GM19468 (cell line): Measurements from ENCODE around the gene NF1.

Experiments used
- ATAC-seq: cut with Tn5 transposase; IDR thresholded peaks from one replicate; pipeline ENCODE4 v1.9.1; 2021; ENCODE audit warnings: mild to moderate bottlenecking, moderate library complexity, moderate number of reproducible peaks; ENCODE audit not compliant: unreplicated experiment; ENCODE audit errors: extremely low read depth

Gene NF1

DNA sequence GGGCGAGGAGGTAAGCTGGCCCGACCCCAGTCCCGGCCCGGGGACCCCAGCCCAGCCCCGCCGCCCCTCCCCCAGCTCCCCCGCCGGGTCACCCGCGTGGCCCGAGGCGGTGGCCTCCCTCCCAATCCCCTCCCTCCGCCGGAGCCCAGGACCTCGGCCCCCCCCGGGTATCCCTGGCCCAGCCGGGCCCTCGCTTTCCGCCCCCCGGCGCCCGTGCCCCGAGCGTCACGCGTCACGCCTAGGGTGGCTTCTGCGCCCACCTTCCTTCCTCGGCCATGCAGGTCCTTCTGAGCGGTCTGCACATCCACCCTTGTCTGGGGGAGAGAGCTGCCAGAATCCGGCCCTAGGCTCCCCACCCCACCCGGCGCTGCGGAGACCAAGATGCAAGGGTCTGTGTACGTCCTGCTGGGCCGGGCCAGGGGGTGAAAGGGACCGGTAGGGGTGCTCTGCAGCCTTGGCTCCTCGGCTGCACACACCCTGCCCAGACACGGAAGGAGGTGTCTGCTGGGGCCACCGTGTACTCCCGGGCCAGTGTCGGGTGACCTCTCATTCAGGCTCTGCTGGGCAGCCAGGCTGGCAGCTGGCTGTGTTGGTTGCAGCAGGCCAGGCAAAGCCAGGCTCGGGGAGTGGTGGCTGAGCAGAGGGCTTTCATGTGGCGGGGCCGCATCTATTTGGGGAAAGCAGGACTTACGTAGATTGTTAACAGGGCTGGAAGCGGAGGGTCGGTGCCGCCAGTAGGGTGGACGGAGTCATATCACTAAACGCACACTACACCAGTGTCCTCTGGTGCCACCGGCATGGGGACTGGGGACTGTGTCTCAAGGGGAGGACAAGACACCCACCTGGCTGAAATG is 297.5 kb downstream of the NF1 start:
- ATAC-seq = no peak

DNA sequence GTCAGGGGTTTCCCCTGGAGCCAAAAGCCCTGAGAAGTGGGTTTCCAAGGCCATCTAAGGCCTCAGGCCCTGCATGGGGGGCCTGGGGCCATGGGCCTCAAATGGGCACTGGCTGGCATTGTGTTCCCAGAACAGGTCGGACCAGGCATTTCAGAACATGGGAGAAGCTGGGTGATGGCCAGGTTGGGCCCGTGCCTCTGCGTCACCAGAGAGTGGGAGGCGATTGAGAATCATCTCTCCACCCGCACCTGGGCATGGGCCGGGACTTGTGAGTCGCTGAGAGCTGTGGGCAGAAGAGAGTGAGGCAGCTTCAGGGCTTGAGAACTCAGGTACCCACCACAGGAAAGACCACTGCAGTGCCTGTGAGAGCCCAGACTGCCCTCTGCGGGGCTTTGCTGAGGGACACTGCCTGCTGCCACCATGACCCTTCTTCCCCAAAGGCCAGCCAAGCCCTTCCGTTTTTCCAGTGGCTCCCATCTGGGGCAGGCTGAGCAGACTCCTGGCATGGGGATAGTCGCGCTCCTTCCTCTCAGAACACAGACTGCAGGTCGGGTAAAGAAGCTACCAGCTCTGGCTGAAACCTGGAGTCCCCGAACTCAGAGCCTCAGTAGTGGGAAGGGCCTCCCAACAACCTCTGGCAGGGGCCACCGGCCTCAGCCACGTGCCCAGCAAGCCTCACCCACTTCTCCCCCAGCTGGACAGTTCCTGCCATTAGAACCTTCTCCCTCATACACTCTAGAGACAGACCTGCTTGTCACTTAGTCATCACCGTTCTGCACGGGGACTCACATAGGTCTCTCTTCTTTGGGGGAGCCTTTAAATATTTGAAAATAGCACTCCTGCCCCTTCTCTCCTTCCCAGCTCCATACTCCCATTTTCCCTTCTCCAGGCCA is 298.3 kb downstream of the NF1 start:
- no peak for ATAC-seq

DNA sequence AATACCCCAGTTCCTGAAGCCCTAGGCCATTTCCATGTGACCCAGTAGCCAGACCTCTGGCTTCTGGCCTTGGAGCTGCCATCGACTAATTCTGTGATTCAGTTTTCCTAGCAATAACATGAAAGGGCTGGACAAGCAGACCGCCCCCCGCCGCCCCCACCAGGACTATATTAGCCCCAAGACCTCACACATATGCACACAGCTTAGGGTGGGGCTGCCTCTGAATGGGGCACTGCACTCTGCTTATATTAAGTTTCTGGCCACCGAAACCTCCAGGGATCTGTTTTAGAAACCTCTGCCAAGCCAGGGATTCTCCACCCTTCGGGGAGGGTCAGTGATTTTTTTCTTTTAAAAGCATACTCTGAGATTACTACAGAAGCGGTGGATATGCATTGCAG is 299.0 kb downstream of the NF1 start:
- no peak for ATAC-seq

DNA sequence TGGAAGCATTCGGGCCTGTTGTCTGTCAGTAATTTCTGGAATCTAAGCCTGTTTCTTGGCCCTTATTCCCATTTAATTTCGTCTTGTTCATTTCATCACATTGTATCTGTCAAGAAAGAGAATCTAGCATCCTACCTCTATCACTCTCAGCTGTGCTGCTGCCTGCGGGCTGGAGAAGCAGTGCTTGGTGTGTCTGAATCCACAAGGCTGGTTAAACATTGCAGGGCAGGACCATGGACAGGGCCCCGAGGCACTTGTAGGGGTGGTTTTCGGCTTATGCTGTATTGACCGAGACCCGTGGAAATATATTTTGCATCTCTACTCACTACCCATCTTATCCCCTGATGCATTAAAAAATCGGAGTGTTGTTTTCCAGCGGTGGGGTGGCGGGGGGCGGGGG is 299.8 kb downstream of the NF1 start:
- no peak for ATAC-seq

DNA sequence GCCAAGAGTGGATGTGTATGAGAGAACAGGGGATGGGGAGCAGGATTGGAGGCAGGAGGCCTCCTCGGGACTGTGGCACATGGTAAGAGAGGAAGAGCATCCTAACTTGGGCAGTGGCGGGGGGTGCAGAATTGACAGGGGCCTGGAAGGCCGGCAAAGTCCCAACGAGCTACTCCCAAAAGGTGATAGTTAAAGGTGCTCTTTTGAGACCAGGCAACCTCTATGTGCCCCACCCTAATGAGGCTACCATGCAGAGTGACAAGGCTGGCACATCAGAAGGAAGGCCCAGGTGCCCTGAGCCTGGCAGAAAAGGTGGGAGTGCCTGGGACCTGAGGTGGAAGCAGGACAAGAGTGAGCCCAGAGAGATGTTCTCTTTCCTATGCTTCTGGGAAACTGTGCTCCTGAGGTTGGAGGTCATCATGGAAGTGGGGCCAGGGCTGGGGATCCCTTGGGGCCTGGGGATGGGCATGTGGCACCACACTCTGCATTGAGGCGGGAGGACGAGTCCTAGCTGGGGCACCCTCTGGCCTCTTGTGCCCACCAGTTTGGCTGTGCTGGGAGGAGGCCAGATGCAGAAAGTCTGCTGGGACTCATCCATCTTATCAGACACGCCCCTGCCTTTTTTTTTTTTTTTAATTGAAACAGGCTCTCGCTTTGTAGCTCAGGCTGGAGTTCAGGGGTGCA is 302.6 kb downstream of the NF1 start:
- ATAC-seq = no peak

DNA sequence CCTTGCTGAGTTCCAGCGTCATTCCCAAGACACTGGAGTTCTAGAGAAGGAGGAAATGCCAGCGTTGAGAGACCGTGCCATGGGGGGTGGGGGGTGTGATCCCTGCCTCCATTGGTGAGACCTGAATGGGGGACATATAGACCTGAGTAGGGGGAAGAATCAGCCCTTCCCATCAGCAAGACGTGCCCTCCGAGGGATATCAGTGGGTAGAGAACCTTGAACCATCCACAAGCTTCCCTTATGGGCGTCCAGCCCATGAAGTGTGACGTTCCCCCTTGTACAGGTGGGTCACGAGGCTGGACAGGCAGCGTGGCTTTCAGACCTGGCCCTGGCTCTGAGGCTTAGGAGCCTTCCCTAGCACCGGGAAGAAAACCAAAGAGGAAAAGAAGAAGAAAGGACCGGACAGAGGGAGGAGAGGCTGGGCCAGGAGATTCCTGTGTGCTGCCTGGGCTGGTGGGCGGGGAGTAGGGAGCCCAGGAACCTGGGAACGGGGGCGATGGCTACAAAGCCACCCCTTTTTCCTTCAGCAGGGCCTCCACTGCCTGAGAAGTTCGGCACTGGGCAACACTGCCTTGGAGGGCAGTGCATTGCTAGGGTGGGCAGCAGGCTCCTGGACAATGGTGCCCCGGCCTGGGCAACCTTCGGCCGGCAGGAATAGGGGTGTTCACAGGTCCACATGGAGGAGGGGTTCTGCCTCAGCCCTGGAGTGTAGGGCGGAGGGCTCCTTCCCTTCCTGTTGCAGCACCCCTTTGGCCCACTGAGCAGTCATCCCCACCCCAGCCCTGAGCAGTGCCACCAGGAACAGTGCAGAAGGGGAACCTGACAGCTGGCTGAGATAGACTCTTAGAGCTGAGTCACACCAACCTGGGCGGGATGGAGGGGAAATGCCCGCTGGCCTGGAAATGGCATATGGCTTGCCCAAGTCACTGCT is 303.9 kb downstream of the NF1 start:
- ATAC-seq = no peak

DNA sequence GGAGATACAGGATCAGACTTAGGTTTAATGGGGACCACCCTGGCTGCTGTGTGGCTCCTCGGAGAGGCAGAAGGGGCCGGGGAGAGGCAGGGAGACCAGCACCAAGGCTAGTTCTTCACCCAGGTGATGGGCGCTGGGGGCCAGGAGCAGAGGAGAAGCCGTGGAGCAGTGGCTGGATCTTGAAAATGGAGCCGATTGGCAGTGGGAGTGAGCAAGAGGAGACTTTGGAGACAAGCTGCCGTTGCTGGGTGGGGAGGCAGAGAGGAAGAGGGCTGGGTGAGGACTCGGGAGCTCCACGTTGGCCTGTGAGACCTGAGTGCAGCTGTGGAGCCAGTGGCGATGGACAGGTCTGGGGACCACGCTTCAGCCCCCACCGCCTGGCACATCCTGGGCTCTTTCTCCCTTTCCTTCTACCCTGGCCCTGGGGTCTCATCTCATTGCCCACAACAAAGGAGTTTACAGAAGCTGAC is 305.7 kb downstream of the NF1 start:
- no peak for ATAC-seq

DNA sequence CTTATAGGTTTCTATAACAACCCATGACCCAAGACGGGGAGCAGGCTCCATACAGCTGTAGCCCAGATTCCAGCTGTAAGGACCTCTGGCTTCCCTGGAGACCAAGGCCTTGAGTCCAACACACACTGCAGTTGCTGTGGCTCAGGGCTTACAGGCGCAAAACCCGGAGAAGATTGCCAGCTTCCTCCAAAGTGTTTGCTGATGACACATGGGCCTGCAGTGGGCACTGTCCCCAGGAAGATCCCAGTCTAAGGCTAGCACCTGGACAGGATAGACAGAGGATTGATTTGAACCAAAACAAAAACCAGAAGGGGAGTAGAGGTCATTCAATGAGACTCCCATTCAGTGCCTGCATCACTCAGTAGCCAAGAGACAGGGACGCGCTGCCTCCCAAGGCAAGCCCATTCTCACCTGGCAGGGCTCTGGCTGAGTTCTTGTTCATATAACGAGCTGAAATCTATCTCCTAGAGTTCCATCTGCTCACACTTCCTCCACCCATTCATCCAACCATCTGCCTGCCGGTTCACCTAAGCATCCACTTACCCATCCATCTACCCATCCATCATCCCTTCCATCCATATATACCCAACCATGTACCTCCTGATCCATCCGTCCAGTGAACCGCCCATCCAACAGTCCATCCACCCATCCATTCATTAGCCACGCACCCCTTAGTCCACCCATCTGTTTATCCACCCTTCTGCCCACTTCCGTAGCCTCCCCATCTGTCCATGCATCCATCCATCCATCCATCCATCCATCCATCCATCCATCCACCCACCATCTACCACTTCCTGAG is 306.9 kb downstream of the NF1 start:
- no peak for ATAC-seq

DNA sequence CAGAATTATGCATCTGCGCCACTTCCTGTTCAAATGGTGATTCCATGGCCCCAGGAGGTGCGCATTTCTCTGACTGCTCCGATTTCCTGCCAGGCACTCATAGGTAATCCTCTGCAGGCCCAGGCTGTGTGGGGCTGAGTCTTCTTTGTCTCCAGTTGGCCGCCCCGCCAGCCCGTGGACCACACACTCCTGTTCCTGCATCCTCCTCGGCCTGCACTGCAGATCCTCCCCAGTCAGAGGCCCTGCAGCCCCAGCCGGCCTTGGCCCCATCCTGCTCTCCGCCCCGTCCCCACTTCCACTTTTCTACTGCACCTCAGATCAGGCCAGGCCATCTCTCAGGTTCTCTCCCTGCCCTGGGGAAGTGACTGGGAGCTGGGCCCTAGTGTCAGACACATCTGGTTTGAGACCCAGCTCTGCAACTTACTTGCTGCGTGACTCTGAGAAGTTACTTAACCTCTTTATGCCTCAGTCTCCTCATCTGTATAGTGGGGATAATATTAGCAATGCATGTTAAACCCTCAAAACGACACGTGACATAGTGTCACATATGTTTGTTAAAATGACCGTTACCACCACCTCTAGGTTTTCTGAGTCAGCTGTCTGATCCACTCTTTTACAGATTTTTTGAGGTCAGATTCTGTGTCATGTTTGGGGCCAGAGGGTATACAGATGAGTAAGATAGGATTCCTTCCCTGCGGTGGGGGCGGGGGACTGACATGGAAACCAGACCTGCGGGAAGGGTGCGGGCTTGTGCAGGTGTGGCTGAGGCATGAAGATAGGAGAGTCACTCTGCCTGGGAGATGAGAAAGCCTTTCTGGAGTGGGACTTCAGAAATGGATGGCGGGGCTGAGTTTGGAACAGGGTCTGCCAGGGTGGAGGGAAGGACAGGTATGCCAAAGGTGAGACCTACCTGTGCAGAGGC is 309.5 kb downstream of the NF1 start:
- no peak for ATAC-seq

DNA sequence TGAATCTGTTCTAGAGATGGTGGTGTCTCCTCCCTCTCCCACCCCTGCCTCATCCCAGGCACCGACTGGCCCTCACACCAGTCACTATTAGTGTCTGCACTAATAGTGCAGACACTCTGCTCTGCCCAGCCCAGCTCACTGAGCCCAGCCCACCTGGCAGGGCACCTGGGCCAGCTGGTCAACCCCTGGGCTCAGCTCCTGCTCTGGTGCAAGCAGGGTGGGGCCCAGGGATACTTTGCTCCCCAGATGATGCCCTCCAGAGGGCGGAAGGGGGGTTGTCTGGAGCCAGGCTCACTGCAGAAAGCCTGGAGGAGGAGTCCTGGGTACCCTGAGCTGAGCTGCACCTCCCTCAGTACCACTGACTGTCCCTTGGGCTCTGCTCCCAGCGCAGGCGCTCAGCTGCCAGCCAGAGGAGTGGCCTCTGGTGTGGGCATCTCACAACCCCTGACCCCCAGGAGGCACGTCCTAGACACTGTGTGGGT is 311.2 kb downstream of the NF1 start:
- ATAC-seq = no peak

DNA sequence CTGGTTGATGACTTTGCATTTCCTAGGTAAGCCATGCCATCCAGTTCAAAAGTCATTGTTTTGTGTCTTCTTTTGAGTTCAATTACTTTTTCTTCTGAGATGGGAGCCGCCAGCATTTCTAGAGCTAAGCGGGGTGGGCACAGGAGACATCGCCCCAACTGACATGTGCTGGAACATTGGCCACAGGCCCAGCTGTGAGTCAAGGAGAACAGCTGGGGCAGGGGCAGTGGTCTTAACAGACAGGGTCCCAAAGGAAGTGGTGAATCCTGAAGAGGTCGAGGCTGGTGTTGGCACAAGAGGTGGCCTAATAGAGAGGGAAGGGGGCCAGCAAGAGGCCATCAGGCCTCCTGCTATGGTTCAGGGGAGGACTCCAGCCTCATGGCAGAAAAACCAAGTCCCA is 313.8 kb downstream of the NF1 start:
- ATAC-seq = no peak

DNA sequence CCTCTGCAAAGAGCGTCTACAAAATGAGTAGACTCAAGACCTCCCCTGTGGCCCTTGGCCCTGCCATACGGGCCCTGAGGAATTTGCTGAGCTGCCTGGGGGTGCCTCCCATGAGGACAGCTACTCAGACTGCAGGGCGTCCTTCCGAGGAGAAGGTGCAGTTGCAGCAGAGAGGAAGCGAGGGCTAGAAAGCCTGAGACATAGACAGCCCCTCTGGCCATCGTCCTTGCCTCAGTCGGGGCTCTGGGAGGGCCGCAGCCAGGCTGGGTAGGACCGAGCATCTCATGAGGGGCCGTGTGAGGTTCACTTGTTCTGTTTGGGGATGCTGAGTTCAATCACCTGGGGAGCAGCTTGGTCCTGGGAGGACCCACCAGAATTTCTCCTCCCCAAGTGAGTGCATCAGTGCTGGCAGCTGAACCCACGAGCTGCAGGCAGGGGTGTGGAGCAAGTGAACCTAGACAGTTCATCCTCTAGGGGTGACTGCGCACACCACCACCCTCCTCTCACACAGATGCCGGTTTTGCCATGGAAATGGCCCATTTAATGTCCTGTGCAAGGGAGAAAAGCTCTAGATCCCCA is 317.0 kb downstream of the NF1 start:
- no peak for ATAC-seq

DNA sequence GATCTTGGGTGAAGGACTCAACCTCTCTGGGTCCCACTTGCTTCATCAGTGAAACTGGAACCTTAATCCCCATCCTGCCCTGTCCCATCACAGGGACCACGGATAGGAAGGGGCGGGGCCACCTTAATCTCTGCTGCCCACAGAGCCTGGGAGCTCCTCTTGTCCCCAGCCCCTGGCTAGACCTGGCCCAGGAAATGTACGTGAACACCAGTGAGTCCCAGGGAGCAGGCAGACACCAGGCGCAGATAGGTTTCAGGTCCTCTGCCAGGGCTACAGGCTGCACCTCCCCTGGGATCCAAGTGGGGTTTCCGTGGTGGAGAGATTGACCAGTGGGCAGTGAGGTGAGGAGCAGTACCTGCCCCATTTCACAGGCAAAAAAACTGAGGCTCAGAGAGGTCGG is 317.7 kb downstream of the NF1 start:
- ATAC-seq = no peak

DNA sequence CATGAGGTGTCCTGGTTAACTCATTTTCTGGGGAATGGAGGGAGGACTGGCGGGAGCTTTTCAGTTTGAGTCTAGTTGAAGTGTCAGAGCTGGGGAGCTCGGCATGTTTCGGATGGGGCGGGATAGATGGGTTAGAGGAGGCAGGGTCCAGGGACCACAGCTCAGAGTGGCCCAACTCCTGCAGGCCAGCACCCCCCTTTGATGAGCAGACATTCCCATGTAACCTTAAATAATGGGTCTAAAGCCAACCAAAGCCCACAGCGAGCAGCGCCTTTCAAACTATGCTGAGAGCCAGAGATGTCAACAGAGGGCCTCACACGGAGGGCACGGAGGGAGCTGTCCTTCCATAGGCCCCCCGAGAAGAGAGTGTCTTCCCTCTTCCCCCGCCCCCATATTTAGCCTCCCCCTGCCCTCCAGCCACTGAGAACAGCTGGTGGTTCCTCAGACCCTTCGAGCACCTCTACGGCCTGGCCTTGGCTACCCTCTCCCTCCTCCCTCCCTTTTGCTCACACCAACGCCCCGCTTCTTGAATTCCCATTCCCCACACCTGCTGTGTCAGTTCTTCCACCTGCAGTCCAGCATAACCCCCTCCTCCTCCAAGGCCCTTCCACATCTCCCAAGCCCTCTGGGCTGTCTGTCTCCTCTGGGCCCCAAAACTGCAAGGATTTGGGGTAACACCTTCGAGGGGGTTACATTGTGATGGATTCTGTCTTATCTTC is 318.5 kb downstream of the NF1 start:
- ATAC-seq = no peak

DNA sequence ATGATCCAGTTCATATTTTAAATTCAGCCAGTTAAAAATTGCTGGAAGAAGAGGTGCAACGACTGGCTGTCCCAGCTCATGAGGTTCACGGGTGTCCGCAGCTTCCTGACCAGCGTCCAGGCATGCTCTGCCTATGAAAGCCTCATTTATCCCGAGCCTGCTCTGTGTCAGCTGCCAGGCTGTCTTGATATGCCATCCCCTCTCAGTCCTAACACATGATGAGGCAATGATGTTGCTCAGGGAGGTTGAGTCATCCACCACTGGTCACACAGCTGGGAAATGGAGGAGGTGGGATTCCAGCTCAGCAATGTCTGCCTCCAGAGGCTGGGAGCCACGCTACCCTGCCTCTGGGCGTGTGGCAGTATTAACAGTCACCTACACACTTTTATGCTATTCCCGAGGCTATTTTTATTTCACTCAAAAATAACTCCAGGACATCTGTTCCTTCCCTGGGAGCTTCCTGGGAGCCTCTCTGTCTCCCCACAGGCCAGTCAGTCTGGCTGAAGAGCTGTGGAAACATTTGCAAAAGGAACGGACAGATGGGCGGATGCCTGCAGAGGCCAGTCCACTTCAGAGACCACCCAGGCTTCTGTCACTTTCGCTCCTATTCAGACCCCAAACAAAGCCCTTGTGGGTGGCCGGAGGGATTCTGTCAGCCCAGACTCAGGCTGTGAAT is 319.2 kb downstream of the NF1 start:
- no peak for ATAC-seq

DNA sequence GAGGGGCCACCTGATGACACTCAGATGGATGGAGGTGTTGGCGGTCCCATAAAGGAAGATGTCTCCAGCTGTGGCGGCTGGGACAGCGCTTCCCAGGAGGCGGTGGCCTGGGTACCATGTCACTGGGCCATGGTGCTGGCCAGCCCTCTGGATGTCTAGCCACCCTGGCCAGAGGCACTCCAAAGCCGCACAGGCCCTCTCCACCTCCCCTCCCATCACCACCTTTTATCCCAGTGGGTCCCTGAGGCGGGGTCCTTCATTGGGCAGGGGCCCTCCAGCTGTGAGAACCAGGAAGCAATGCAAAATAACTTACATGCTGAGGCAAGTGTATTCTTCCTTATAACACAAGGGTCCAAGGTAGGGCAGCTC is 319.8 kb downstream of the NF1 start:
- no peak for ATAC-seq
